ENCODE data around the gene RPS6KA2.

Gene RPS6KA2

GRCh38 chr6:166671434-166672081, 44.5 kb upstream of the RPS6KA2 start:
- POLR2A ChIA-PET = no interaction called here
- H3K4me3 ChIP-seq (ENCODE audit: low read depth, low read length) = no peak overlapping the region
- TF ChIP-seq CTCF (IDR thresholded peaks at IDR 0.05; ENCODE audit: insufficient read depth, low read length, missing control alignments) = no peak
- CTCF ChIA-PET = no interaction called here
- DNase-seq (ENCODE audit: low read depth, low spot score) = no peak

- H3K4me3 ChIP-seq (ENCODE audit: low read depth, low read length) = no peak overlapping the region
- TF ChIP-seq CTCF (IDR thresholded peaks at IDR 0.05; ENCODE audit: insufficient read depth, low read length, missing control alignments) = no peak
- POLR2A ChIA-PET = no interaction called here
- CTCF ChIA-PET = no interaction called here
- DNase-seq (ENCODE audit: low read depth, low spot score) = no peak
Measured at GRCh38 chr6:166670894-166671293, 43.8 kb upstream of the RPS6KA2 start.

- no peak for TF ChIP-seq CTCF (IDR thresholded peaks at IDR 0.05; ENCODE audit: insufficient read depth, low read length, missing control alignments)
- ChIA-PET POLR2A (no interaction called here), CTCF (no interaction called here)
- DNase-seq (ENCODE audit: low read depth, low spot score) = no peak
- no peak overlapping the region for H3K4me3 ChIP-seq (ENCODE audit: low read depth, low read length)
Measured at GRCh38 chr6:166670013-166670412, 43.0 kb upstream of the RPS6KA2 start.

- POLR2A ChIA-PET = no interaction called here
- CTCF ChIA-PET = interaction anchor here (1.0 kb wide), 1 partner anchor 321 kb away, joined by 3 read pairs; no protein-coding TSS in a partner anchor
- no peak for DNase-seq (ENCODE audit: low read depth, low spot score)
- TF ChIP-seq CTCF (IDR thresholded peaks at IDR 0.05; ENCODE audit: insufficient read depth, low read length, missing control alignments) = no peak
- H3K4me3 ChIP-seq (ENCODE audit: low read depth, low read length) = no peak overlapping the region
Measured at GRCh38 chr6:166667796-166668610, 41.0 kb upstream of the RPS6KA2 start.

- no peak for DNase-seq (ENCODE audit: low read depth, low spot score)
- CTCF ChIA-PET = no interaction called here
- no peak for TF ChIP-seq CTCF (IDR thresholded peaks at IDR 0.05; ENCODE audit: insufficient read depth, low read length, missing control alignments)
- no peak overlapping the region for H3K4me3 ChIP-seq (ENCODE audit: low read depth, low read length)
- POLR2A ChIA-PET = no interaction called here
Measured at GRCh38 chr6:166664135-166664534, 37.1 kb upstream of the RPS6KA2 start.

GRCh38 chr6:166663568-166663967, 36.5 kb upstream of the RPS6KA2 start:
- CTCF ChIA-PET = no interaction called here
- H3K4me3 ChIP-seq (ENCODE audit: low read depth, low read length) = no peak overlapping the region
- no peak for TF ChIP-seq CTCF (IDR thresholded peaks at IDR 0.05; ENCODE audit: insufficient read depth, low read length, missing control alignments)
- DNase-seq (ENCODE audit: low read depth, low spot score) = no peak
- POLR2A ChIA-PET = no interaction called here

All from AG04449 (cell line).